Liver (tissue), 3 donors: ENCODE data around the gene BIN1.

Experiments used
- CTCF ChIP-seq: fragments of 150-350 bp; IDR thresholded peaks from 2 replicates; pipeline ENCODE4 v1.5.1; 2017; ENCODE audit warnings: improper control_type of control experiment, low read depth, low read length; ENCODE audit not compliant: missing input control
- FOXA1 ChIP-seq: IDR thresholded peaks from 2 replicates; pipeline ENCODE4 v1.6.1; 2016; ENCODE audit warnings: antibody characterized with exemption
- HNF4A ChIP-seq, 2 donors: conservative IDR thresholded peaks; 2 replicates each; pipeline ENCODE4 v1.6.1; 2016; ENCODE audit warnings: antibody characterized with exemption in 2 of 2, mild to moderate bottlenecking in 2 of 2
- HNF4G ChIP-seq: IDR thresholded peaks from 2 replicates; pipeline ENCODE4 v1.6.1; 2016; ENCODE audit warnings: antibody characterized with exemption
- MAX ChIP-seq: IDR thresholded peaks from 2 replicates; pipeline ENCODE4 v1.6.1; 2016; ENCODE audit warnings: antibody characterized with exemption
- RAD21 ChIP-seq, 2 donors: IDR thresholded peaks; 2 replicates each; pipeline ENCODE4 v1.6.1; 2016; ENCODE audit warnings: antibody characterized with exemption in 2 of 2, mild to moderate bottlenecking in 2 of 2
- REST ChIP-seq: IDR thresholded peaks from 2 replicates; pipeline ENCODE4 v1.6.1; 2016; ENCODE audit warnings: antibody characterized with exemption, mild to moderate bottlenecking
- SP1 ChIP-seq: IDR thresholded peaks from 2 replicates; pipeline ENCODE4 v1.6.1; 2018; ENCODE audit warnings: antibody characterized with exemption, mild to moderate bottlenecking
- TAF1 ChIP-seq: conservative IDR thresholded peaks from 2 replicates; pipeline ENCODE4 v1.6.1; 2016; ENCODE audit warnings: antibody characterized with exemption, mild to moderate bottlenecking
- YY1 ChIP-seq: IDR thresholded peaks from 2 replicates; pipeline ENCODE4 v1.6.1; 2016; ENCODE audit warnings: antibody characterized with exemption, mild to moderate bottlenecking
- donor health status: healthy.
- donor health status: healthy.

- peak; percentile 21 for TF ChIP-seq CTCF
- no peak for TF ChIP-seq MAX
- TF ChIP-seq RAD21 (IDR thresholded peaks at IDR 0.05), result no peak
- no peak for TF ChIP-seq REST
- no peak for TF ChIP-seq TAF1
- no peak for TF ChIP-seq HNF4A (conservative IDR thresholded peaks at IDR 0.05)
- no peak for TF ChIP-seq HNF4G
- TF ChIP-seq YY1, result no peak
- TF ChIP-seq FOXA1, result no peak
- TF ChIP-seq SP1, result no peak
Observed at GRCh38 chr2:127107622-127107999, 657 bp upstream of the BIN1 start.
